MM.1S (cell line): ENCODE measurements around the gene INSYN2A.

ENCODE experiments used
- CTCF ChIP-seq: fragments of 300-600 bp; sonication (generic); IDR thresholded peaks from 2 replicates; pipeline ENCODE4 v1.5.1; 2016; ENCODE audit warnings: antibody characterized with exemption, low read length, mixed read lengths
- EZH2phosphoT487 ChIP-seq: fragments of 300-600 bp; sonication (generic); IDR thresholded peaks from 2 replicates; pipeline ENCODE4 v1.6.1; 2018; ENCODE audit warnings: antibody characterized with exemption, low read length

GRCh38 chr10:127179612-127180250 lies 16.7 kb downstream of the INSYN2A start:
- no peak for TF ChIP-seq EZH2phosphoT487
- TF ChIP-seq CTCF: no peak
